ENCODE results near the gene METRNL.
"Not testable (repeated sequence)": the region's sequence is repeated elsewhere in the genome, so short reads cannot be mapped to it uniquely, and the experiment has no call there.

Gene METRNL

GRCh38 chr17:83079352-83079747, at the start of gene METRNL:
Gene METRNL (plus strand): TSS chr17:83079609. CDS start chr17:83079816, 207 bp downstream.
- DNase-seq (ENCODE audit: low read depth in 2 of 2), result peak; percentile 45 to 54

GRCh38 chr17:83030432-83030831, 49.0 kb upstream of the METRNL start:
- no peak for DNase-seq (ENCODE audit: low read depth in 2 of 2)

GRCh38 chr17:83031321-83031945, 48.0 kb upstream of the METRNL start:
- DNase-seq (ENCODE audit: low read depth in 2 of 2), result no peak

- DNase-seq (ENCODE audit: low read depth in 2 of 2), result not testable (repeated sequence)
Measured at GRCh38 chr17:83031946-83032451, 47.4 kb upstream of the METRNL start.

- no peak for DNase-seq (ENCODE audit: low read depth in 2 of 2)
Measured at GRCh38 chr17:83032781-83033180, 46.6 kb upstream of the METRNL start.

GRCh38 chr17:83034525-83034924, 44.9 kb upstream of the METRNL start:
- DNase-seq (ENCODE audit: low read depth in 2 of 2), result no peak

GRCh38 chr17:83035722-83036121, 43.7 kb upstream of the METRNL start:
- no peak for DNase-seq (ENCODE audit: low read depth in 2 of 2)

GRCh38 chr17:83036193-83036592, 43.2 kb upstream of the METRNL start:
- DNase-seq (ENCODE audit: low read depth in 2 of 2), result no peak

GRCh38 chr17:83036666-83037065, 42.7 kb upstream of the METRNL start:
- no peak for DNase-seq (ENCODE audit: low read depth in 2 of 2)

- DNase-seq (ENCODE audit: low read depth in 2 of 2), result no peak
Measured at GRCh38 chr17:83037084-83037873, 42.1 kb upstream of the METRNL start.

GRCh38 chr17:83037874-83038165, 41.6 kb upstream of the METRNL start:
- no peak for DNase-seq (ENCODE audit: low read depth in 2 of 2)

GRCh38 chr17:83038983-83039382, 40.4 kb upstream of the METRNL start:
- DNase-seq (ENCODE audit: low read depth in 2 of 2), result not testable (repeated sequence)

- DNase-seq (ENCODE audit: low read depth in 2 of 2), result no peak
Measured at GRCh38 chr17:83041305-83041704, 38.1 kb upstream of the METRNL start.

- DNase-seq (ENCODE audit: low read depth in 2 of 2), result no peak
Measured at GRCh38 chr17:83042522-83043158, 36.8 kb upstream of the METRNL start.

- not testable (repeated sequence) for DNase-seq (ENCODE audit: low read depth in 2 of 2)
Measured at GRCh38 chr17:83044479-83044878, 34.9 kb upstream of the METRNL start.

- DNase-seq (ENCODE audit: low read depth in 2 of 2), result no peak
Measured at GRCh38 chr17:83046448-83047181, 32.8 kb upstream of the METRNL start.

GRCh38 chr17:83047182-83047478, 32.3 kb upstream of the METRNL start:
- DNase-seq (ENCODE audit: low read depth in 2 of 2), result no peak

- DNase-seq (ENCODE audit: low read depth in 2 of 2), result not testable (repeated sequence)
Measured at GRCh38 chr17:83047818-83048475, 31.5 kb upstream of the METRNL start.

- DNase-seq (ENCODE audit: low read depth in 2 of 2), result no peak
Measured at GRCh38 chr17:83050651-83051395, 28.6 kb upstream of the METRNL start.

- DNase-seq (ENCODE audit: low read depth in 2 of 2), result peak; percentile 97 to 98
Measured at GRCh38 chr17:83051396-83052240, 27.8 kb upstream of the METRNL start.

Measured in stimulated activated CD4-positive, alpha-beta T cell treated with anti-CD3 and anti-CD28 coated beads, Interleukin-1b, Interleukin-23, amount 100 ng/mL, for 4 hours (primary cell).